Measurements from ENCODE around the gene PTCH2.
"Not testable (repeated sequence)": the region's sequence is repeated elsewhere in the genome, so short reads cannot be mapped to it uniquely, and the experiment has no call there.

The PTCH2 gene

GRCh38 chr1:44812822-44813543 is 30.1 kb downstream of the PTCH2 start:
- no peak for DNase-seq (ENCODE audit: low read depth)
- H3K4me3 ChIP-seq (ENCODE audit: low read depth, low read length): peak overlapping the region; percentile 37
- TF ChIP-seq CTCF (IDR thresholded peaks at IDR 0.05; ENCODE audit: low read depth, low read length, missing control alignments): no peak
- in situ Hi-C loops (cut with HindIII; ENCODE audit: low sequenced_read_pairs): no loop called here

- TF ChIP-seq CTCF (IDR thresholded peaks at IDR 0.05; ENCODE audit: low read depth, low read length, missing control alignments): no peak
- in situ Hi-C loops (cut with HindIII; ENCODE audit: low sequenced_read_pairs): no loop called here
- H3K4me3 ChIP-seq (ENCODE audit: low read depth, low read length): no peak overlapping the region
- no peak for DNase-seq (ENCODE audit: low read depth)
These were observed 31.8 kb downstream of the PTCH2 start for GRCh38 chr1:44811234-44811633.

GRCh38 chr1:44810762-44811105 is 32.3 kb downstream of the PTCH2 start:
- DNase-seq (ENCODE audit: low read depth); H3K4me3 ChIP-seq (ENCODE audit: low read depth, low read length); in situ Hi-C loops (cut with HindIII; ENCODE audit: low sequenced_read_pairs): not testable (repeated sequence)

GRCh38 chr1:44810101-44810761 is 32.8 kb downstream of the PTCH2 start:
- no peak for TF ChIP-seq CTCF (IDR thresholded peaks at IDR 0.05; ENCODE audit: low read depth, low read length, missing control alignments)
- in situ Hi-C loops (cut with HindIII; ENCODE audit: low sequenced_read_pairs): no loop called here
- peak overlapping the region; percentile 23 for H3K4me3 ChIP-seq (ENCODE audit: low read depth, low read length)
- DNase-seq (ENCODE audit: low read depth): no peak

GRCh38 chr1:44808938-44809917 is 33.8 kb downstream of the PTCH2 start:
- in situ Hi-C loops (cut with HindIII; ENCODE audit: low sequenced_read_pairs): no loop called here
- TF ChIP-seq CTCF (IDR thresholded peaks at IDR 0.05; ENCODE audit: low read depth, low read length, missing control alignments): no peak
- H3K4me3 ChIP-seq (ENCODE audit: low read depth, low read length): peak overlapping the region; percentile 23
- no peak for DNase-seq (ENCODE audit: low read depth)

- no peak for TF ChIP-seq CTCF (IDR thresholded peaks at IDR 0.05; ENCODE audit: low read depth, low read length, missing control alignments)
- in situ Hi-C loops (cut with HindIII; ENCODE audit: low sequenced_read_pairs): no loop called here
- DNase-seq (ENCODE audit: low read depth): peak; percentile 85
- peak within 1 kb of the TSS; percentile 23 for H3K4me3 ChIP-seq (ENCODE audit: low read depth, low read length)
These were observed 34.8 kb downstream of the PTCH2 start, which contains the start of gene BTBD19 for GRCh38 chr1:44808063-44808937. Gene BTBD19 (plus strand): TSS chr1:44808523. CDS start chr1:44808821, 298 bp downstream.
